Activated B cell treated with CpG ODN at 0.5 μM for 24 hours (primary cell): Measurements from ENCODE around the gene CENPP. TPM values are rescaled to one million over a fixed set of nuclear protein-coding genes. Genes with fewer than 3 reads are reported as not detected.

ENCODE experiments used
- ATAC-seq: fragments of 200-7000 bp; cut with Tn5 transposase; one replicate; pipeline ENCODE4 v1.10.0; 2021; ENCODE audit warnings: low read depth, mild to moderate bottlenecking, moderate library complexity
- CTCF ChIA-PET: fragments of 350-600 bp; sonication (Branson Sonifier 250); formaldehyde crosslinking; loops from one replicate; lab custom pipeline; 2021; ENCODE audit warnings: antibody characterized with exemption; lab: Charles Lee
- POLR2A ChIA-PET: fragments of 350-600 bp; sonication (Branson Sonifier 250); formaldehyde crosslinking; loops from one replicate; lab custom pipeline; 2021; ENCODE audit warnings: antibody characterized with exemption; lab: Charles Lee
- DNase-seq: peaks from one replicate; pipeline ENCODE4 v3.0.0; 2022
- H3K27ac Mint-ChIP-seq: one replicate; pipeline ENCODE4 v1.8.0; 2020; ENCODE audit warnings: mixed read lengths
- H3K27me3 Mint-ChIP-seq: one replicate; pipeline ENCODE4 v1.8.0; 2021; ENCODE audit warnings: mixed read lengths
- H3K36me3 Mint-ChIP-seq: one replicate; pipeline ENCODE4 v1.8.0; 2021; ENCODE audit warnings: low read depth, mixed read lengths
- H3K4me1 Mint-ChIP-seq: one replicate; pipeline ENCODE4 v1.8.0; 2021; ENCODE audit warnings: mixed read lengths
- H3K4me3 Mint-ChIP-seq: one replicate; pipeline ENCODE4 v1.8.0; 2020; ENCODE audit warnings: mild to moderate bottlenecking, mixed read lengths
- H3K9me3 Mint-ChIP-seq: one replicate; pipeline ENCODE4 v1.8.0; 2020; ENCODE audit warnings: mixed read lengths
- CTCF ChIP-seq: fragments of 200-600 bp; IDR thresholded peaks from one replicate; pipeline ENCODE4 v1.8.0; 2022; ENCODE audit warnings: antibody characterized with exemption, mild to moderate bottlenecking
- intact Hi-C: fragments of 100-400 bp; cut with micrococcal nuclease; formaldehyde crosslinking; loops from one replicate; pipeline ENCODE4 v1.15.1; 2024
- total RNA-seq: library from RNA; stranded (reverse); gene quantifications from 2 replicates; pipeline ENCODE4 v1.2.3, GENCODE V29; 2022

CENPP gene
- total RNA-seq, 1 donor from 2014 or later = 5.7 TPM

DNA sequence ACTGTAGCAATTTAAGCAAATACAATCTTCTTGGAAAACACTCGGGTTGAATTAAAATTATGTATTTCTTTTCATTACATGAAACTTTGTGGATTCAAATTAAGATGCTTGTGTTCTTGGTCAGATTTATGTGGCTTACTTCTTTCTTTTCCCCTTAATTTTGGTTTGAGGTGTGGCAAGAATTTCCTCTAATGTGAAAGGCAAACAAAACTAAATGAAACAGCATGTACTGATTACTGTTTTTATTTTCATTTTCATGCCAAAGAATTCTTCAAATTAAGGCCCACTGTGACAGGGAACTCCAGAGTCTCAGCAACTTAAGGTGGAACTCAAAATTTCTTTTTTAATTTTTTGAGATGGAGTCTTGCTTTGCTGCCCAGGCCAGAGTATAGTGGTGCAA is 98.6 kb downstream of the CENPP start, which contains the start of gene OMD:
Gene OMD (minus strand): TSS at position 132 of the 400 bp plus-strand sequence. CDS start 6,913 bp downstream, outside the sequence.
- ChIA-PET POLR2A (no interaction called here), CTCF (no interaction called here)
- Mint-ChIP-seq H3K4me3 (no peak within 1 kb of the TSS), H3K27me3 (no peaks in the 10 kb centered on the region), H3K9me3 (no peaks in the 10 kb centered on the region), H3K4me1 (no peaks in the 10 kb centered on the region), H3K36me3 (no peaks in the 10 kb centered on the region), H3K27ac (no peak within 1 kb of the TSS)
- no peak for ATAC-seq
- no peak for TF ChIP-seq CTCF
- intact Hi-C loops = no loop called here
- no peak for DNase-seq

- ATAC-seq (no peak), DNase-seq (no peak)
- no peaks in the 10 kb centered on the region for H3K4me1 Mint-ChIP-seq
- no peak overlapping the region for H3K27ac Mint-ChIP-seq
- no peaks in the 10 kb centered on the region for H3K27me3 Mint-ChIP-seq
- no peaks in the 10 kb centered on the region for H3K36me3 Mint-ChIP-seq
- H3K9me3 Mint-ChIP-seq = no peaks in the 10 kb centered on the region
- TF ChIP-seq CTCF = no peak
- no peak overlapping the region for H3K4me3 Mint-ChIP-seq
- CTCF ChIA-PET = no interaction called here
- POLR2A ChIA-PET = no interaction called here
- intact Hi-C loops = no loop called here
Observed at GRCh38 chr9:92425474-92425873, 99.7 kb downstream of the CENPP start.

- ATAC-seq (no peak), DNase-seq (no peak)
- Mint-ChIP-seq H3K27ac (no peak overlapping the region), H3K4me1 (no peaks in the 10 kb centered on the region), H3K9me3 (no peaks in the 10 kb centered on the region), H3K36me3 (no peaks in the 10 kb centered on the region), H3K4me3 (no peak overlapping the region), H3K27me3 (no peaks in the 10 kb centered on the region)
- ChIA-PET POLR2A (no interaction called here), CTCF (no interaction called here)
- no peak for TF ChIP-seq CTCF
- intact Hi-C loops = no loop called here
Observed at GRCh38 chr9:92426501-92427145, 100.9 kb downstream of the CENPP start.

DNA sequence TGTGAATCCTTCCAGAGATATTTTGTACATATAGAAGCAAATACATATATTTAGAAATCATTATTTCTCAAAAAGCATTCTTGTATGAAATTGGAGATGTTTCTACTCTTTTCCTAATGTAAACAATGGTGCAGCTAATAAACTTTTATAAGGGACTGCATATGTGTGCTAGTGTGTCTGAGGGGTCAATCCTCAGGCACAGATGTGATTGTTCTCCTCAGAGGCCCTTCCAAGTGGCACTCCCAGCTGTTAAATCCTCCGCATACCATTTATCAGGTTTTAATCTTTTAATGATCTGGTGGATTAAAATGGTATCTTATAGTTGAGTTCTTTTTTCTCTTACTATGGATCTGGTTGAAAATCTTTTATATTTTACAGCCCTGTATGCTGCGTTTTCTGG is 104.1 kb downstream of the CENPP start:
- H3K4me3 Mint-ChIP-seq = no peak overlapping the region
- H3K27me3 Mint-ChIP-seq = no peaks in the 10 kb centered on the region
- intact Hi-C loops = loop anchor here (5.0 kb wide), 1 partner anchor 33 kb away; no protein-coding TSS in a partner anchor
- ChIA-PET CTCF (no interaction called here), POLR2A (no interaction called here)
- no peaks in the 10 kb centered on the region for H3K9me3 Mint-ChIP-seq
- DNase-seq (no peak), ATAC-seq (no peak)
- no peak for TF ChIP-seq CTCF
- H3K36me3 Mint-ChIP-seq = no peaks in the 10 kb centered on the region
- no peaks in the 10 kb centered on the region for H3K4me1 Mint-ChIP-seq
- H3K27ac Mint-ChIP-seq = no peak overlapping the region

GRCh38 chr9:92432350-92432749 is 106.6 kb downstream of the CENPP start:
- Mint-ChIP-seq H3K4me1 (no peaks in the 10 kb centered on the region), H3K4me3 (no peak overlapping the region), H3K27me3 (no peaks in the 10 kb centered on the region), H3K36me3 (no peaks in the 10 kb centered on the region), H3K9me3 (no peaks in the 10 kb centered on the region), H3K27ac (no peak overlapping the region)
- intact Hi-C loops = loop anchor here (5.0 kb wide), 1 partner anchor 35 kb away; no protein-coding TSS in a partner anchor
- TF ChIP-seq CTCF = no peak
- DNase-seq = no peak
- no peak for ATAC-seq
- CTCF ChIA-PET = no interaction called here
- POLR2A ChIA-PET = no interaction called here
